OCI-LY3 (cell line): ENCODE results near the gene PREP.

Experiments
- H2AFZ ChIP-seq: fragments of 200-600, 300-600 bp; shearing (Covaris generic); 2 replicates; pipeline ENCODE4 v1.6.0; 2014; ENCODE audit warnings: antibody characterized with exemption, low read depth, low read length
- H3K27ac ChIP-seq: fragments of 200-600, 300-600 bp; sonication (generic); 2 replicates; pipeline ENCODE4 v1.5.1; 2014; ENCODE audit warnings: mild to moderate bottlenecking, low read length, moderate library complexity, mixed read lengths
- H3K27me3 ChIP-seq: fragments of 200-600, 300-600 bp; sonication (generic); 2 replicates; pipeline ENCODE4 v1.6.1; 2014; ENCODE audit warnings: low read depth, low read length, mixed read lengths
- H3K36me3 ChIP-seq: fragments of 200-600, 300-600 bp; sonication (generic); replicated peaks from 2 replicates; pipeline ENCODE3; 2014; ENCODE audit warnings: low read depth, low read length, mixed read lengths
- H3K4me1 ChIP-seq: fragments of 300-600, 200-600 bp; sonication (generic); 2 replicates; pipeline ENCODE4 v1.6.1; 2014; ENCODE audit warnings: low read length, mixed read lengths
- H3K4me2 ChIP-seq: fragments of 200-600, 300-600 bp; sonication (generic); 2 replicates; pipeline ENCODE4 v1.6.1; 2014; ENCODE audit warnings: low read length, mixed read lengths
- H3K4me3 ChIP-seq: fragments of 300-600, 200-600 bp; sonication (generic); 2 replicates; pipeline ENCODE4 v1.5.1; 2014; ENCODE audit warnings: antibody characterized with exemption, mild to moderate bottlenecking, low read length, moderate library complexity
- H3K79me2 ChIP-seq: fragments of 300-600, 200-600 bp; shearing (Covaris generic); 2 replicates; pipeline ENCODE4 v1.6.1; 2014; ENCODE audit warnings: mild to moderate bottlenecking, low read length, mixed read lengths
- H3K9ac ChIP-seq: fragments of 300-600, 200-600 bp; shearing (Covaris generic); 2 replicates; pipeline ENCODE4 v1.6.0; 2014; ENCODE audit warnings: mild to moderate bottlenecking, low read length, moderate library complexity
- H3K9me3 ChIP-seq: fragments of 200-600, 300-600 bp; shearing (Covaris generic); 2 replicates; pipeline ENCODE4 v1.6.1; 2014; ENCODE audit warnings: low read length, mixed read lengths; ENCODE audit not compliant: insufficient read depth
- H4K20me1 ChIP-seq: fragments of 200-600, 300-600 bp; sonication (generic); 2 replicates; pipeline ENCODE4 v1.6.1; 2016; ENCODE audit warnings: low read length, mixed read lengths; ENCODE audit not compliant: insufficient read depth
- CTCF ChIP-seq: fragments of 200-600, 300-600 bp; sonication (generic); IDR thresholded peaks from 2 replicates; pipeline ENCODE4 v1.5.1; 2014; ENCODE audit warnings: antibody characterized with exemption, low read length, low read depth
- EZH2phosphoT487 ChIP-seq: fragments of 200-600 bp; shearing (Covaris generic); IDR thresholded peaks from 2 replicates; pipeline ENCODE4 v1.6.1; 2018; ENCODE audit warnings: antibody characterized with exemption, mixed run types, low read depth

Gene PREP

GRCh38 chr6:105320271-105320670 is 82.6 kb downstream of the PREP start:
- Histone ChIP-seq H3K9ac (no peak overlapping the region), H3K79me2 (no peaks in the 10 kb centered on the region), H4K20me1 (no peaks in the 10 kb centered on the region), H3K4me2 (no peak overlapping the region), H3K4me3 (no peak overlapping the region), H3K27ac (no peak overlapping the region), H2AFZ (no peak overlapping the region), H3K27me3 (no peaks in the 10 kb centered on the region), H3K4me1 (no peaks in the 10 kb centered on the region), H3K36me3 (no peaks in the 10 kb centered on the region), H3K9me3 (no peaks in the 10 kb centered on the region)
- TF ChIP-seq CTCF (no peak), EZH2phosphoT487 (no peak)

GRCh38 chr6:105319331-105319730 is 83.6 kb downstream of the PREP start:
- no peak overlapping the region for H2AFZ ChIP-seq
- H3K4me3 ChIP-seq = no peak overlapping the region
- no peak overlapping the region for H3K27ac ChIP-seq
- no peak overlapping the region for H3K4me2 ChIP-seq
- H4K20me1 ChIP-seq = no peaks in the 10 kb centered on the region
- no peaks in the 10 kb centered on the region for H3K4me1 ChIP-seq
- H3K27me3 ChIP-seq = no peaks in the 10 kb centered on the region
- no peaks in the 10 kb centered on the region for H3K9me3 ChIP-seq
- H3K79me2 ChIP-seq = no peaks in the 10 kb centered on the region
- TF ChIP-seq EZH2phosphoT487 (no peak), CTCF (no peak)
- H3K36me3 ChIP-seq = no peaks in the 10 kb centered on the region
- no peak overlapping the region for H3K9ac ChIP-seq

- no peaks in the 10 kb centered on the region for H3K79me2 ChIP-seq
- no peak overlapping the region for H3K27ac ChIP-seq
- no peaks in the 10 kb centered on the region for H4K20me1 ChIP-seq
- H3K36me3 ChIP-seq = no peaks in the 10 kb centered on the region
- H3K9me3 ChIP-seq = no peaks in the 10 kb centered on the region
- no peaks in the 10 kb centered on the region for H3K27me3 ChIP-seq
- no peak overlapping the region for H3K4me2 ChIP-seq
- no peak overlapping the region for H3K9ac ChIP-seq
- TF ChIP-seq EZH2phosphoT487 (no peak), CTCF (no peak)
- H2AFZ ChIP-seq = no peak overlapping the region
- no peaks in the 10 kb centered on the region for H3K4me1 ChIP-seq
- H3K4me3 ChIP-seq = no peak overlapping the region
Observed at GRCh38 chr6:105318660-105319059, 84.2 kb downstream of the PREP start.

- Histone ChIP-seq H2AFZ (no peak overlapping the region), H4K20me1 (no peaks in the 10 kb centered on the region), H3K4me2 (no peak overlapping the region), H3K9me3 (no peaks in the 10 kb centered on the region), H3K27ac (no peak overlapping the region), H3K27me3 (no peaks in the 10 kb centered on the region), H3K4me3 (no peak overlapping the region), H3K4me1 (no peaks in the 10 kb centered on the region), H3K9ac (no peak overlapping the region), H3K36me3 (no peaks in the 10 kb centered on the region), H3K79me2 (no peaks in the 10 kb centered on the region)
- TF ChIP-seq CTCF (peak; percentile 31), EZH2phosphoT487 (no peak)
Observed at GRCh38 chr6:105317607-105318533, 85.0 kb downstream of the PREP start.
